SK-N-SH treated with all-trans-retinoic acid at 6 μM for 48 hours (cell line): Measurements from ENCODE around the gene TTLL4.

Source experiments
- ATAC-seq: fragments of 200-7000 bp; cut with Tn5 transposase; 3 replicates; pipeline ENCODE4 v1.9.1; 2020; ENCODE audit warnings: mild to moderate bottlenecking, moderate library complexity
- ARNTL ChIP-seq: fragments of 450-650 bp; formaldehyde crosslinking; IDR thresholded peaks from 2 replicates; pipeline ENCODE4 v1.5.0; 2020; ENCODE audit warnings: low read depth, mild to moderate bottlenecking, moderate library complexity, borderline replicate concordance
- BACH2 ChIP-seq: fragments of 250-450 bp; sonication (Bioruptor Pico); IDR thresholded peaks from 2 replicates; pipeline ENCODE4 v1.9.0; 2021; ENCODE audit warnings: mild to moderate bottlenecking, borderline replicate concordance
- ESRRG ChIP-seq: fragments of 250-450 bp; sonication (Bioruptor Pico); IDR thresholded peaks from 2 replicates; pipeline ENCODE4 v1.6.1; 2021; ENCODE audit warnings: mild to moderate bottlenecking
- GLIS3 ChIP-seq: fragments of 250-450 bp; sonication (Bioruptor Pico); IDR thresholded peaks from 2 replicates; pipeline ENCODE4 v1.5.0; 2020; ENCODE audit warnings: mild to moderate bottlenecking, moderate library complexity
- ISL1 ChIP-seq: fragments of 250-450 bp; sonication (Bioruptor Pico); IDR thresholded peaks from 2 replicates; pipeline ENCODE4 v2.1.2; 2022; ENCODE audit warnings: mild to moderate bottlenecking, moderate library complexity
- OSR1 ChIP-seq: fragments of 250-450 bp; sonication (Bioruptor Pico); IDR thresholded peaks from 2 replicates; pipeline ENCODE4 v1.8.0; 2022; ENCODE audit warnings: moderate library complexity, mild to moderate bottlenecking, inconsistent platforms
- PPARA ChIP-seq: fragments of 250-450 bp; sonication (Bioruptor Pico); IDR thresholded peaks from 2 replicates; pipeline ENCODE4 v1.5.0; 2020; ENCODE audit warnings: mild to moderate bottlenecking, borderline replicate concordance
- RARB ChIP-seq: fragments of 250-450 bp; sonication (Bioruptor Pico); IDR thresholded peaks from 2 replicates; pipeline ENCODE4 v1.8.0; 2021; ENCODE audit warnings: mild to moderate bottlenecking, moderate library complexity
- SNAI2 ChIP-seq: fragments of 250-450 bp; sonication (Bioruptor Pico); IDR thresholded peaks from 2 replicates; pipeline ENCODE4 v1.5.0; 2020; ENCODE audit warnings: mild to moderate bottlenecking, moderate library complexity
- TCF4 ChIP-seq: fragments of 250-450 bp; sonication (Bioruptor Pico); IDR thresholded peaks from 2 replicates; pipeline ENCODE4 v1.8.0; 2021; ENCODE audit warnings: mild to moderate bottlenecking, moderate library complexity, borderline replicate concordance
- TOX ChIP-seq: fragments of 250-450 bp; sonication (Bioruptor Pico); IDR thresholded peaks from 2 replicates; pipeline ENCODE4 v1.8.0; 2021; ENCODE audit warnings: mild to moderate bottlenecking, moderate library complexity, borderline replicate concordance
- TSHZ2 ChIP-seq: fragments of 250-450 bp; sonication (Bioruptor Pico); IDR thresholded peaks from 2 replicates; pipeline ENCODE4 v1.5.0; 2020; ENCODE audit warnings: mild to moderate bottlenecking, moderate library complexity
- ZC3H10 ChIP-seq: fragments of 250-450 bp; sonication (Bioruptor Pico); IDR thresholded peaks from 2 replicates; pipeline ENCODE4 v1.5.1; 2021; ENCODE audit warnings: mild to moderate bottlenecking, moderate library complexity
- ZFP3 ChIP-seq: fragments of 250-450 bp; sonication (Bioruptor Pico); IDR thresholded peaks from 2 replicates; pipeline ENCODE4 v1.5.0; 2020; ENCODE audit warnings: mild to moderate bottlenecking, moderate library complexity
- ZFP30 ChIP-seq: fragments of 450-650 bp; formaldehyde crosslinking; IDR thresholded peaks from 2 replicates; pipeline ENCODE4 v1.5.0; 2022; ENCODE audit warnings: mild to moderate bottlenecking, moderate library complexity
- ZNF565 ChIP-seq: fragments of 450-650 bp; formaldehyde crosslinking; conservative IDR thresholded peaks from 2 replicates; pipeline ENCODE4 v1.5.0; 2020; ENCODE audit warnings: low read depth, mild to moderate bottlenecking, moderate library complexity
- ZNF70 ChIP-seq: fragments of 450-650 bp; formaldehyde crosslinking; IDR thresholded peaks from 2 replicates; pipeline ENCODE4 v1.5.0; 2020; ENCODE audit warnings: mild to moderate bottlenecking, moderate library complexity
- ZNF8 ChIP-seq: fragments of 450-650 bp; formaldehyde crosslinking; IDR thresholded peaks from 2 replicates; pipeline ENCODE4 v1.5.0; 2020; ENCODE audit warnings: mild to moderate bottlenecking, moderate library complexity
- TF ChIP-seq, protein P1 (sequence below): fragments of 250-450 bp; sonication (Bioruptor Pico); IDR thresholded peaks from 2 replicates; pipeline ENCODE4 v1.8.0; 2020; ENCODE audit warnings: mild to moderate bottlenecking, moderate library complexity, borderline replicate concordance
- TF ChIP-seq, protein P2 (sequence below): fragments of 250-450 bp; sonication (Bioruptor Pico); IDR thresholded peaks from 2 replicates; pipeline ENCODE4 v1.5.1; 2020; ENCODE audit warnings: low read depth, mild to moderate bottlenecking, moderate library complexity
- TF ChIP-seq, protein P3 (sequence below): fragments of 250-450 bp; sonication (Bioruptor Pico); IDR thresholded peaks from 2 replicates; pipeline ENCODE4 v1.8.0; 2021; ENCODE audit warnings: low read depth, mild to moderate bottlenecking, moderate library complexity, borderline replicate concordance
- TF ChIP-seq, protein P4 (sequence below): fragments of 250-450 bp; sonication (Bioruptor Pico); IDR thresholded peaks from 2 replicates; pipeline ENCODE4 v1.5.1; 2021; ENCODE audit warnings: mild to moderate bottlenecking, moderate library complexity

The TTLL4 gene

DNA sequence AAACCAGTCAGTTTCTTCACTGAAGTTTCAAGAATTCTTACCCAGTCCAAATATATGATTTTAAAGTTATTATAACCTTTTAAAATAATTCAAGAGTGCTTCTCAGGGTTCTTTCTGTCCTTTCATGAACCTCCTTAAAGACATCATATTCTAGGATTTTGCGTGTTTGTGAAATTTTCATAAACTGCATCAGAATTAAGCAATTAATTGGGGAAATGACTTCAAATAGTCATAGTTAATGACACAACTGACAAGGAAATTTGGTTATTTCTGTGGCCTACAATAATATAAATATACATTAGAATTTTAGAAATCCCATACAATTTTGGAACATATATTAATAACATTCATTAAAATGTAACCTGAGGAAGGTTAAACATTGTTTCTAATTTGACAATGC lies 81.8 kb downstream of the TTLL4 start:
- ATAC-seq, result no peak
- TF ChIP-seq, protein P1, sequence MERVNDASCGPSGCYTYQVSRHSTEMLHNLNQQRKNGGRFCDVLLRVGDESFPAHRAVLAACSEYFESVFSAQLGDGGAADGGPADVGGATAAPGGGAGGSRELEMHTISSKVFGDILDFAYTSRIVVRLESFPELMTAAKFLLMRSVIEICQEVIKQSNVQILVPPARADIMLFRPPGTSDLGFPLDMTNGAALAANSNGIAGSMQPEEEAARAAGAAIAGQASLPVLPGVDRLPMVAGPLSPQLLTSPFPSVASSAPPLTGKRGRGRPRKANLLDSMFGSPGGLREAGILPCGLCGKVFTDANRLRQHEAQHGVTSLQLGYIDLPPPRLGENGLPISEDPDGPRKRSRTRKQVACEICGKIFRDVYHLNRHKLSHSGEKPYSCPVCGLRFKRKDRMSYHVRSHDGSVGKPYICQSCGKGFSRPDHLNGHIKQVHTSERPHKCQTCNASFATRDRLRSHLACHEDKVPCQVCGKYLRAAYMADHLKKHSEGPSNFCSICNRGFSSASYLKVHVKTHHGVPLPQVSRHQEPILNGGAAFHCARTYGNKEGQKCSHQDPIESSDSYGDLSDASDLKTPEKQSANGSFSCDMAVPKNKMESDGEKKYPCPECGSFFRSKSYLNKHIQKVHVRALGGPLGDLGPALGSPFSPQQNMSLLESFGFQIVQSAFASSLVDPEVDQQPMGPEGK (CRISPR knock-in tag), result no peak
- TF ChIP-seq ZFP3 (CRISPR knock-in tag) (no peak), ARNTL (CRISPR knock-in tag) (no peak), RARB (CRISPR knock-in tag) (no peak), GLIS3 (no peak), ZNF70 (CRISPR knock-in tag) (no peak), BACH2 (CRISPR knock-in tag) (no peak), ESRRG (CRISPR knock-in tag) (no peak), PPARA (CRISPR knock-in tag) (no peak), ZNF8 (CRISPR knock-in tag) (no peak), TCF4 (CRISPR knock-in tag) (no peak), ZC3H10 (CRISPR knock-in tag) (no peak), ZFP30 (no peak), ISL1 (CRISPR knock-in tag) (no peak), SNAI2 (no peak), ZNF565 (CRISPR knock-in tag) (no peak)
- TF ChIP-seq, protein P2, sequence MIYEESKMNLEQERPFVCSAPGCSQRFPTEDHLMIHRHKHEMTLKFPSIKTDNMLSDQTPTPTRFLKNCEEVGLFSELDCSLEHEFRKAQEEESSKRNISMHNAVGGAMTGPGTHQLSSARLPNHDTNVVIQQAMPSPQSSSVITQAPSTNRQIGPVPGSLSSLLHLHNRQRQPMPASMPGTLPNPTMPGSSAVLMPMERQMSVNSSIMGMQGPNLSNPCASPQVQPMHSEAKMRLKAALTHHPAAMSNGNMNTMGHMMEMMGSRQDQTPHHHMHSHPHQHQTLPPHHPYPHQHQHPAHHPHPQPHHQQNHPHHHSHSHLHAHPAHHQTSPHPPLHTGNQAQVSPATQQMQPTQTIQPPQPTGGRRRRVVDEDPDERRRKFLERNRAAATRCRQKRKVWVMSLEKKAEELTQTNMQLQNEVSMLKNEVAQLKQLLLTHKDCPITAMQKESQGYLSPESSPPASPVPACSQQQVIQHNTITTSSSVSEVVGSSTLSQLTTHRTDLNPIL (CRISPR knock-in tag), result no peak
- TF ChIP-seq, protein P3, sequence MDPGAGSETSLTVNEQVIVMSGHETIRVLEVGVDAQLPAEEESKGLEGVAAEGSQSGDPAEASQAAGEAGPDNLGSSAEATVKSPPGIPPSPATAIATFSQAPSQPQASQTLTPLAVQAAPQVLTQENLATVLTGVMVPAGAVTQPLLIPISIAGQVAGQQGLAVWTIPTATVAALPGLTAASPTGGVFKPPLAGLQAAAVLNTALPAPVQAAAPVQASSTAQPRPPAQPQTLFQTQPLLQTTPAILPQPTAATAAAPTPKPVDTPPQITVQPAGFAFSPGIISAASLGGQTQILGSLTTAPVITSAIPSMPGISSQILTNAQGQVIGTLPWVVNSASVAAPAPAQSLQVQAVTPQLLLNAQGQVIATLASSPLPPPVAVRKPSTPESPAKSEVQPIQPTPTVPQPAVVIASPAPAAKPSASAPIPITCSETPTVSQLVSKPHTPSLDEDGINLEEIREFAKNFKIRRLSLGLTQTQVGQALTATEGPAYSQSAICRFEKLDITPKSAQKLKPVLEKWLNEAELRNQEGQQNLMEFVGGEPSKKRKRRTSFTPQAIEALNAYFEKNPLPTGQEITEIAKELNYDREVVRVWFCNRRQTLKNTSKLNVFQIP (CRISPR knock-in tag), result no peak

- TF ChIP-seq SNAI2, result no peak
- no peak for TF ChIP-seq ESRRG (CRISPR knock-in tag)
- no peak for TF ChIP-seq ZNF8 (CRISPR knock-in tag)
- TF ChIP-seq ZC3H10 (CRISPR knock-in tag), result no peak
- no peak for TF ChIP-seq TSHZ2 (CRISPR knock-in tag)
- TF ChIP-seq, protein P2 (CRISPR knock-in tag), result no peak
- TF ChIP-seq OSR1, result no peak
- no peak for TF ChIP-seq ZFP3 (CRISPR knock-in tag)
- no peak for TF ChIP-seq TCF4 (CRISPR knock-in tag)
- TF ChIP-seq, protein P1 (CRISPR knock-in tag), result no peak
- no peak for TF ChIP-seq ZNF70 (CRISPR knock-in tag)
- TF ChIP-seq PPARA (CRISPR knock-in tag), result no peak
- TF ChIP-seq, protein P4, sequence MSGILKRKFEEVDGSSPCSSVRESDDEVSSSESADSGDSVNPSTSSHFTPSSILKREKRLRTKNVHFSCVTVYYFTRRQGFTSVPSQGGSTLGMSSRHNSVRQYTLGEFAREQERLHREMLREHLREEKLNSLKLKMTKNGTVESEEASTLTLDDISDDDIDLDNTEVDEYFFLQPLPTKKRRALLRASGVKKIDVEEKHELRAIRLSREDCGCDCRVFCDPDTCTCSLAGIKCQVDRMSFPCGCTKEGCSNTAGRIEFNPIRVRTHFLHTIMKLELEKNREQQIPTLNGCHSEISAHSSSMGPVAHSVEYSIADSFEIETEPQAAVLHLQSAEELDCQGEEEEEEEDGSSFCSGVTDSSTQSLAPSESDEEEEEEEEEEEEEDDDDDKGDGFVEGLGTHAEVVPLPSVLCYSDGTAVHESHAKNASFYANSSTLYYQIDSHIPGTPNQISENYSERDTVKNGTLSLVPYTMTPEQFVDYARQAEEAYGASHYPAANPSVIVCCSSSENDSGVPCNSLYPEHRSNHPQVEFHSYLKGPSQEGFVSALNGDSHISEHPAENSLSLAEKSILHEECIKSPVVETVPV (CRISPR knock-in tag), result no peak
- TF ChIP-seq TOX (CRISPR knock-in tag), result no peak
- TF ChIP-seq BACH2 (CRISPR knock-in tag), result no peak
- TF ChIP-seq ZFP30, result no peak
- no peak for ATAC-seq
These were observed 86.1 kb downstream of the TTLL4 start for GRCh38 chr2:218796691-218797090.
